ENCODE measurements around the gene ZNF561. TPM values are rescaled to one million over a fixed set of nuclear protein-coding genes. Genes with fewer than 3 reads are reported as not detected.

ZNF561 gene
- total and polyA plus RNA-seq, 8 donors, result 10.3 to 24.6 (median 16.6) TPM

- no peak overlapping the region for H3K4me3 ChIP-seq
- no peaks in the 10 kb centered on the region for H3K4me1 ChIP-seq
- peaks cover 0 to 2% (median 0%) of the 10 kb centered on the region in 4 donors for H3K9me3 ChIP-seq
- H3K27me3 ChIP-seq, result no peaks in the 10 kb centered on the region
- ATAC-seq (no peak), FAIRE-seq (no peak), DNase-seq (no peak)
- 84 to 96% methylated on average over 5 of the region's 5 CpGs for WGBS, 2 donors
- H3K36me3 ChIP-seq, result peaks cover 8 to 36% (median 35%) of the 10 kb centered on the region in 3 donors
- TF ChIP-seq CTCF (IDR thresholded peaks at IDR 0.05), result no peak
- intact Hi-C loops (cut with DNase I), result no loop called here
- H3K27ac ChIP-seq, result no peak overlapping the region
Measured at GRCh38 chr19:9650345-9650744, 29.3 kb upstream of the ZNF561 start.

GRCh38 chr19:9645472-9645871, 24.4 kb upstream of the ZNF561 start:
- Histone ChIP-seq H3K4me1 (no peaks in the 10 kb centered on the region), H3K4me3 (no peak overlapping the region), H3K27ac (no peak overlapping the region), H3K9me3 (no peaks in the 10 kb centered on the region), H3K27me3 (no peaks in the 10 kb centered on the region), H3K36me3 (peaks cover 0 to 1% (median 0%) of the 10 kb centered on the region in 3 donors)
- DNase-seq (no peak), FAIRE-seq (no peak), ATAC-seq (no peak)
- no peak for TF ChIP-seq CTCF (IDR thresholded peaks at IDR 0.05)
- WGBS, 2 donors, result 82 to 91% methylated on average over 1 of the region's 1 CpG
- intact Hi-C loops (cut with DNase I), result no loop called here

GRCh38 chr19:9644472-9644871, 23.4 kb upstream of the ZNF561 start:
- Histone ChIP-seq H3K9me3 (no peaks in the 10 kb centered on the region), H3K4me1 (no peaks in the 10 kb centered on the region), H3K27me3 (no peaks in the 10 kb centered on the region), H3K27ac (no peak overlapping the region), H3K36me3 (no peaks in the 10 kb centered on the region), H3K4me3 (no peak overlapping the region)
- intact Hi-C loops (cut with DNase I), result no loop called here
- no peak for ATAC-seq
- TF ChIP-seq CTCF (IDR thresholded peaks at IDR 0.05), result no peak
- DNase-seq, result no peak
- WGBS, 2 donors, result 91 to 94% methylated on average over 4 of the region's 4 CpGs
- no peak for FAIRE-seq

- H3K9me3 ChIP-seq, result no peaks in the 10 kb centered on the region
- no peaks in the 10 kb centered on the region for H3K4me1 ChIP-seq
- no peak for DNase-seq
- TF ChIP-seq CTCF (IDR thresholded peaks at IDR 0.05), result no peak
- H3K27me3 ChIP-seq, result no peaks in the 10 kb centered on the region
- no peak for ATAC-seq
- H3K4me3 ChIP-seq, result no peak overlapping the region
- no peak for FAIRE-seq
- 96 to 97% methylated on average over 6 of the region's 6 CpGs for WGBS, 2 donors
- no peak overlapping the region for H3K27ac ChIP-seq
- H3K36me3 ChIP-seq, result no peaks in the 10 kb centered on the region
- intact Hi-C loops (cut with DNase I), result no loop called here
Measured at GRCh38 chr19:9641810-9642209, 20.8 kb upstream of the ZNF561 start.

- no peak for DNase-seq
- Histone ChIP-seq H3K36me3 (no peaks in the 10 kb centered on the region), H3K27me3 (no peaks in the 10 kb centered on the region), H3K27ac (no peak overlapping the region), H3K4me1 (no peaks in the 10 kb centered on the region), H3K4me3 (no peak overlapping the region), H3K9me3 (no peaks in the 10 kb centered on the region)
- no peak for FAIRE-seq
- no peak for ATAC-seq
- 39 to 64% methylated on average over 1 of the region's 1 CpG for WGBS, 2 donors
- no peak for TF ChIP-seq CTCF (IDR thresholded peaks at IDR 0.05)
- intact Hi-C loops (cut with DNase I), result no loop called here
Measured at GRCh38 chr19:9640956-9641355, 19.9 kb upstream of the ZNF561 start.
